Mesenteric fat pad (tissue), 1 donor: ENCODE measurements around the gene GPATCH3. TPM values are rescaled to one million over a fixed set of nuclear protein-coding genes. Genes with fewer than 3 reads are reported as not detected.
"Not testable (repeated sequence)": the region's sequence is repeated elsewhere in the genome, so short reads cannot be mapped to it uniquely, and the experiment has no call there.

Source experiments
- DNase-seq: peaks from one replicate; pipeline ENCODE4 v3.0.0-alpha.2; 2020; ENCODE audit warnings: low spot score
- long read RNA-seq: library from polyadenylated mRNA; unstranded; transcript quantifications from one replicate; pipeline ENCODE4 v2.0.0, GENCODE V29; 2020
- total RNA-seq: library from RNA; stranded (reverse); fragmentation: NEBNext Ultra II Directional; extraction: Animal tissue kit (Norgen Biotek cat#: 25700); gene quantifications from one replicate; pipeline ENCODE4 v1.2.1, GENCODE V29; 2021
- donor health status: DM: yes; HTN: yes; CAD: no.

GPATCH3 gene, protein sequence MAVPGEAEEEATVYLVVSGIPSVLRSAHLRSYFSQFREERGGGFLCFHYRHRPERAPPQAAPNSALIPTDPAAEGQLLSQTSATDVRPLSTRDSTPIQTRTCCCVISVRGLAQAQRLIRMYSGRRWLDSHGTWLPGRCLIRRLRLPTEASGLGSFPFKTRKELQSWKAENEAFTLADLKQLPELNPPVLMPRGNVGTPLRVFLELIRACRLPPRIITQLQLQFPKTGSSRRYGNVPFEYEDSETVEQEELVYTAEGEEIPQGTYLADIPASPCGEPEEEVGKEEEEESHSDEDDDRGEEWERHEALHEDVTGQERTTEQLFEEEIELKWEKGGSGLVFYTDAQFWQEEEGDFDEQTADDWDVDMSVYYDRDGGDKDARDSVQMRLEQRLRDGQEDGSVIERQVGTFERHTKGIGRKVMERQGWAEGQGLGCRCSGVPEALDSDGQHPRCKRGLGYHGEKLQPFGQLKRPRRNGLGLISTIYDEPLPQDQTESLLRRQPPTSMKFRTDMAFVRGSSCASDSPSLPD
- total RNA-seq = 13.0 TPM
- long read RNA-seq, transcript GPATCH3-201 (7 exons, 2,123 nt) = major isoform, 49 of 58 reads
- long read RNA-seq, partial matches to known transcripts = 3 of 58 reads
- long read RNA-seq, other reads (novel, unspliced or antisense) = 6 of 58 reads

DNA sequence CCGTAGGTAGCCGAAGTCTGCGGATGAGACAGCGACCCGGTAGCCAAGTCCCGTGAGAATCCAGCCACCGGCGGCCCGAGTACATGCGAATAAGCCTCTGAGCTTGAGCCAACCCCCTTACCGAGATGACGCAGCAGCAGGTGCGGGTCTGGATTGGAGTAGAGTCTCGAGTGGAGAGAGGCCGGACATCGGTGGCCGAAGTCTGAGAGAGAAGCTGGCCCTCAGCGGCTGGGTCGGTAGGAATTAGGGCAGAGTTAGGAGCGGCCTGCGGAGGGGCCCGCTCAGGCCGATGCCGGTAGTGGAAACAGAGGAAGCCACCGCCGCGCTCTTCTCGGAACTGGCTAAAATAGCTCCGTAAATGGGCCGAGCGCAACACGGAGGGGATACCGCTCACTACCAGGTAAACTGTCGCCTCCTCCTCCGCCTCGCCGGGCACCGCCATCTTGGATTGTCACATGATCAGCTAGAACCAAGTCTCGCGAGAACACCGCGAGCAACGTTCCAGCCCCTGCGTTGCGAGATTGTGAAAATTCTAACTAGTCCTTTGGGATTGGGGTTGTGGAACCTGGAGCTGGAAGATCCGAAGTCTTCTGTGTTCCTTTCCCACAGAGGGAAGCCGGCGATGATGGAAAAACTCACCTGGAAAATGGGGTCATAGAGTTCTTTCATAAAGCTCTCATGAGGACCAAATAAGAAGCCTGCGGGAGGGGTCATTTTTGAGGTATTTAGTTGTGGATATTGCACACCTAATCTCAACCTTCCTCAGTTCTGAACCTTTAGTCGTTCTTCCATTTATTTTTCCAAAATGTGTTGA, at the start of gene GPATCH3:
Gene GPATCH3 (minus strand): TSS at position 467 of the 814 bp plus-strand sequence. CDS start 25 bp downstream, at position 442.
- peak; percentile 96 for DNase-seq

DNA sequence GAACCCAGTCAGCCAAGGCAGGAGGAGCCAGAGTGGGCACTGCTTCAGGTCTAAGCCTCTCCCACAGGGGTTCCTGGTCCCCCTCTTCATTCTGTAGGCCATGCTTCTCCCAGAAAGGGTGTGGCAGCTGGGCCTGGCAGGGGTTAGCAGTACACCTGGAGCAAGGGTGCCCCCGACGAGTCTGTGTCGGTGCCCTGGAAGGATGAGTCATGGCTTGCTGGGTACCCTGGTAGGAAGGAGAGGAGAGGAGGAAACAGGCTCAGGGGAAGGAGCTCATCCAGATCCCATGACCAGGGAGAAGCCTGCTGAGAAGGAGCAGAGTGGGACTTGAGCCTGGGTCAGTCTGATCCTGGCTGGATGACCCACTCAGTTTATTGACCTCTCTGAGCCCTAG, 49.7 kb upstream of the GPATCH3 start:
- no peak for DNase-seq

DNA sequence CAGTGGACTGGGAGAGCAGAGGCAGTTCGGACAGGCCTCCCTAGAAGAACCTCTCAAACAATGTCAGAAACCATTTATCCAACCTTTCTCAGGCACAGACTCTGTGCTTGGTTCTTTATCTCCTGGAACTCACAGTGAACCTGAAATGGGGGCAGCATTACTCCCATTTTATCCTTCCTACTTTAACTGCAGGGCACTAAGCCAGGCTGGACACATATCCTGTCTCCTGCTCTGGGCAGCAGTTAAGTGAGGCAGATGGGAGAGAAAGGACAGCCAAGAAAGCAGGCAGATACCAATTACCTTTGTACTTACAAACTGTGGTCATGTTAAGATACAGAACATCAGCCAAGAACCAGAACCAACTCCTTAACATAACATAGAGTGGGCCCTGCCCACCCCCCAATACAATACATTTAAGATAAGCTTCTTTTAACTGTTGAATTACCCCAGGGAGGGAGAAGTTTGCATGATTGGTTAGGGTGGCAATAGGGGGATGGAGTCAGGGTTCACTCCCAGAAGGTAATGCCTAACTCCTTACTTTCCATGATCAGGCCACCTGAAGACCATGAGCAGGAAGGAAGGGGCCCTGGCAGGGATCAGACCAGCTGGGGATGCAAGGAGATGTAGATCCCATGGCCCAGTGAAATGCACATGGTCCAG, 49.1 kb upstream of the GPATCH3 start:
- DNase-seq = no peak

DNA sequence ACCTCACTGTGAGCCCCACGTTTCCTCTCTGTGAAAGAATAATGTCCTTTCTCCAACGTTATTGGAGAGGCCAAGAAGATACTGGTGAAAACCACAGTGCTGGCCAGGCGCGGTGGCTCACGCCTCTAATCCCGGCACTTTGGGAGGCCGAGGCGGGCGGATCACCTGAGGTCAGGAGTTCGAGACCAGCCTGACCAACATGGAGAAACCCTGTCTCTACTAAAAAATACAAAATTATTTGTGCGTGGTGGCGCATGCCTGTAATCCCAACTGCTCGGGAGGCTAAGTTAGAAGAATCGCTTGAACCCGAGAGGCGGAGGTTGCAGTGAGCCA, 48.4 kb upstream of the GPATCH3 start:
- DNase-seq = not testable (repeated sequence)

DNA sequence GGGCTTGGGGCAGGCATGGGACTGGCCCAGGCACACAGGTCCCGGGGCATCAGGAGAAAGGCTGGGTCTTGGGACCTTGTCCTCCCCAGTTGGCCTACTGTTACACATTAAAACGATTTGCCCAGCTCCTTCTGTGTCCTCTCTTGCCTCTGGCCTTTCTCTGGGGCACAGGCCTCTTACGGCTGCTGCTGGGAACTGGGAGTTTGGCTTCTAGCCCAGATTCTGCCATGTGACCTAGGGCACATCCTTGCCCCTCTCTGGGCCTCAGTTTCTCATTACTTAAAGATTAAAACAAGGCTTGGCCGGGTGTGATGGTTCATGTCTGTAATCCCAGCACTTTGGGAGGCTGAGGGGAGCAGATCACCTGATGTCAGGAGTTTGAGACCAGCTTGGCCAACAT, 46.0 kb upstream of the GPATCH3 start:
- DNase-seq = no peak

DNA sequence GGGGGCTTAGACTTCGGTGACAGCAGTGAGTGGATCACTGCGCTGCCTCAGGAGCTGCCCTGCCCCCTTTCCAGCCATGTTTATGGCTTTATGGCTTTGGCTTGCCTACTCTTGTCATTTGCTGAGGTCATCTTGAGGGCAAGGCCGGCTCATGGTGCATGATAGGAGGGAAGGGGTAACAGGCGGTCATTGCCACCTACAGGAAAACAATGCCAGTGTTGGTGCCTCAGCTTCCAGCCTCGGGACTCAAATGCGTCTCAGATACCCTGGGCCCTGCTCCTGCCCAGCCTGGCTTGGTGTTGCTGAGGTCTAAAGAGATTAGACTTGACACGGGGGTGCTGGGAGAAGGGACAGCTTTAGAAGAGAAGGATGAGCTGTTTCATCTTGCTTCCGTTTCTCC, 45.5 kb upstream of the GPATCH3 start:
- DNase-seq = no peak

DNA sequence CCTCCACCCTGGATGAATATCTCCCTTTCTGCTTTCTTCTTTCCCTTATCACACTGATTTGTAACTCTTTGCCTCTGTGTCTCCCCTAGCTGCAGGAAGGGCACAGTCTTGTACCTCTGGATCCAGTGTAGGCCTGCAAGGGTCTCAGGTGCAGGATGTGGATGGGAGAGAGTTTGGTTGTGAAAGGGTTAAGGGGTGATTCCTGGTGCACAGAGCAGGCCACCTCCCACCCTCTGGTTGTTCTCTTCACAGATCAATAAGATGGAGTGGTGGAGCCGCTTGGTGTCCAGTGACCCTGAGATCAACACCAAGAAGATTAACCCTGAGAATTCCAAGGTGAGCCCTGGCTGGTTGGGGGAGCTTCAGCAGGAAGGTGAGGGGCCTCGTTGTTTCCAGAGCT, 44.9 kb upstream of the GPATCH3 start:
- no peak for DNase-seq

DNA sequence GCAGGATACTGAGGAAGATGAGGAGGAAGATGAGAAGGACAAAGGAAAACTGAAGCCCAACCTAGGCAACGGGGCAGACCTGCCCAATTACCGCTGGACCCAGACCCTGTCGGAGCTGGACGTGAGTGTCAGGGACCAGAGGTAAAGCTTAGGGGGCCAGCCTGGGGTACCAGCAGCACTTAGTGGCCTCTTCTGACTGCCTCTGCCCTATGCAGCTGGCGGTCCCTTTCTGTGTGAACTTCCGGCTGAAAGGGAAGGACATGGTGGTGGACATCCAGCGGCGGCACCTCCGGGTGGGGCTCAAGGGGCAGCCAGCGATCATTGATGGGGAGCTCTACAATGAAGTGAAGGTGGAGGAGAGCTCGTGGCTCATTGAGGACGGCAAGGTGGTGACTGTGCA, 42.4 kb upstream of the GPATCH3 start:
- DNase-seq = no peak

DNA sequence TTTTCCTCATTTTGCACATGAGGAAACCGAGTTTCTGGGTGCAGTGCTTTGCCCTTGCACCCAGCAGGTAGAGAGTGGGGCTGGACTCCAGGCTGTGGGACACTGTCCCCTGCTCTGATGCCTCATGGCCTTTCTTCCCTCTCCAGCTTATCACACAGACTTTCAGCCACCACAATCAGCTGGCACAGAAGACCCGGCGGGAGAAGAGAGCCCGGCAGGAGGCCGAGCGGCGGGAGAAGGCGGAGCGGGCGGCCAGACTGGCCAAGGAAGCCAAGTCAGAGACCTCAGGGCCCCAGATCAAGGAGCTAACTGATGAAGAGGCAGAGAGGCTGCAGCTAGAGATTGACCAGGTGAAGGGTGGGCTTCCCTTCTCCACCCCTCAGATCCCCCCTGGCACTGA, 41.0 kb upstream of the GPATCH3 start:
- no peak for DNase-seq

DNA sequence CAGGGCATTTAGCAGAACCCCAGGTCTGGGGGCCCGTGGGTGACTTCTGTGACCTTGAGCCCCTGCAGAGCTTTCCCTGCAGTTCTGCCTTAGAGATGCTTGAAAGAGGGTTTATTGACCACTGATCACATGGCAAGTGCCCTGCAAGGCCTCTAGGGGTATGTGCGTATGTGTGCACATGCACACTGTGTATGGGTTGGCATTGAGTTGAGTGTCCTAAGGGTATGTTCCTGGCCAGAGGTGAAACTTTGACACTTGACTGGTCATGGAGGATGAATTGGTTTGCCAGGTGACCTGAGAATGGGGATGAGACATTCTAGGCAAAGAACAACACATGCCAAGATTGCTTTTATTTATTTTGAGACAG, 38.4 kb upstream of the GPATCH3 start:
- DNase-seq = no peak

DNA sequence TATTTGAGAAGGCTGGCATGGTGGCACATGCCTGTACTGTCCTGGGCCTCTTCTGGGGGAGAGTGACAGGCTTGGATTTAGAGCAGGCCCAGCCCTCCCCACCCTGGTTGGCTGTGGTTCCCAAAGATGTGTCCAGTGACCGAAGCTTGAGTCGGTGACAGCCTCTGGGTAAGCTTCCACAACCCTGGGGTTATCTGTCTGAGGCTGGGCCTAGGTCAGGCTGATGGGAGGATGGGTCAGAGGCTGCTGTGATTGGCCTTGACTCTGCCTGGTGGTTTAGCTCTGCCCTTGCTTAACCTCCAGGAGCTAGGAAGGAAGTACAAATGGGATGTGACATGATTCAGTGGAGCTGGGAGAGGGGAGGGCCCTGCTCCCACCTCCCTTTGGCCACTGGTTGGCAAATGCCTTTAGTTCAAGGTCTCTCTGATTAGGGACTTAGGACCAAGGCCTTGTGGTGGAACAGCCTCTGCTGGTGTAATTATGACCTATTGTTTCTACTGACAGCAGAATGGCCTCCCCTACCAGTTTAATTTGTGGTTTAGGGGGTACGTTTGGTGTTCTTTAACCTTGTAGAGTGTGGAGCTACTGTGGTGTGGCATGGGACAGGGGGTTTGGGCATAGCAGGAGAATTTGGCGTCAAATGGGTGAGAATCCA, 37.9 kb upstream of the GPATCH3 start:
- DNase-seq = no peak

DNA sequence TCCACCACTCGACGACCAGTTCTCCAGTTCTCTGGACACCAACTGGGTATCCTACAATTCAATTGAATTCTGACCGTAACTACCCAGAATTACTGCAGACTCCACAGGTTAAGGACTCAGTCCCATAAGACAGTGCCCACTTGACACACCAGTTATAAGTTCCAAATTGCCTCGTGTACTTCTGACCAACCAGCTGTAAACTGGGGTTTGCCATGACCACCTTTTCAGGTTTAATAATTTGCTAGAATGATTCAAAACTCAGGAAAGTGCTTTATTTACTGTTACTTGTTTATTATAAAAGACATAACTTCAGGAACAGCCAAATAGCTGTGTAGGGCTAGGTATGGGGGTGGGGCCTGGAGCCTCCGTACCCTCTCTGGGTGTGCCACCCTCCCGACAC, 36.6 kb upstream of the GPATCH3 start:
- DNase-seq = no peak

DNA sequence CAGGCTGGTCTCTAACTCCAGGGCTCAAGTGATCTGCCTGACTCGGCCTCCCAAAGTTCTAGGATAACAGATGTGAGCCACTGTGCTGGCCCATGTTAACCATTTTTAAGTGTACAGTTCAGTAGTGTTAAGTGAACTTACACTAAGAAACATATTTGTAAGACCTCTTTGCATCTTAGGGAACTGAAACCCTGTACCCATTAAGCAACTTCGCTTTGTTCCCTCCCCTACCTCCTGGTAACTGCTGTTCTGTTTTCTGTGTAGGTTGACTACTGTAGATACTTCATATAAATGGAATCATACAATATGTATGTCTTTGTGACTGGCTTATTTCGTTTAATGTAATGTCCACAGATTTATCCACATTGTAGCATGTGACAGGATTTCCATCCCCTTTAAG, 32.3 kb upstream of the GPATCH3 start:
- DNase-seq = no peak

DNA sequence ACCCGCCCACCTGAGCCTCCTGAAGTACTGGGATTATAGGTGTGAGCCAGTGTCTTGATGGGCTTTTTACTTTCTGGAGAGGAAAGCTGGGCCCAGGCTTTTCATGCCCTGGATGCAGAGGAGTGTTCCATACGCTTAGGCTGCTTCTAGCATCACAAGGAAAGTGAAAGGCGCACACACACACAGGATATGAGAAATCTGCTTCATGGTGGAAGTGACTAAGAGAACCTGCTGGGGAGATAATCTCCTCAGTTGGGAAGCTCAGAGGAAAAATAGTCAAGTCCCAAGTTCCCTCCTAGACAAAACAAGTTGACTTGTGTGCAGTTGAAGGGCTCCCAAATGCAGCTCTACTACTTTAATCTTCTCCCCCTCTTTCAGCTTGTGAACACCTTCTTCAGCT, 23.4 kb upstream of the GPATCH3 start:
- no peak for DNase-seq

DNA sequence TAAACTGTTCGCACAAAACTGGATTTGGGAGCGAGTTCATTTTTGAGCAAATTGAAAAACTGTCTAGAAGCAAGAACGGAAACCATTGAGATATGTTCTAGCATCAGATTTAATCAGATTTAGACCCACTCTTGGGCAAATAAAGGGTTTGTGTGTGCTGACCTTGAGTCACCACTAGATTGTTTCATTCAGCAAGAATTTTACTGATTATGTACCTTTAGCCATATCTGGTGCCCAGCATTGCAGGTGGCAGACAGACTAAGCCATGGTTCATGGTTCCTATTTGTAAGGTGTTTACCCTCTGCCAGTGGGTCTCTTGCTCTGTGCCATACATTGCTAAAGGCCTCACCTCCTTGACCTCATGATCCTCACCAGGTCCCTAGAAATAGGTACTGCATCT, 22.6 kb upstream of the GPATCH3 start:
- DNase-seq = no peak

DNA sequence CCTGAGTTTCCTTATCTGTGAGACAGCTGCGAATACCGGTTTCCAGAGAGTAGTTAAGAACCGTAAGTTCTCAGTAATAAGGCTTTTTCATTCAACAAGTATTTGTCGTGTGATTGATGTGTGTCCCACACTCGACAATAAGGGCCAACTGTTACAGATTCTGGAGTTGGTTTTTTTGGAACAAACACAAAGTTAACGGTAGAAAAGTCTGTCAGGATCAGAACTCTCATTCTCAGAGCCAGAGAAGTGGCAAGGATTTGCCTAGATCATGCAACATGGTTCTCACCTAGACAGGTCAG, 22.1 kb upstream of the GPATCH3 start:
- no peak for DNase-seq

DNA sequence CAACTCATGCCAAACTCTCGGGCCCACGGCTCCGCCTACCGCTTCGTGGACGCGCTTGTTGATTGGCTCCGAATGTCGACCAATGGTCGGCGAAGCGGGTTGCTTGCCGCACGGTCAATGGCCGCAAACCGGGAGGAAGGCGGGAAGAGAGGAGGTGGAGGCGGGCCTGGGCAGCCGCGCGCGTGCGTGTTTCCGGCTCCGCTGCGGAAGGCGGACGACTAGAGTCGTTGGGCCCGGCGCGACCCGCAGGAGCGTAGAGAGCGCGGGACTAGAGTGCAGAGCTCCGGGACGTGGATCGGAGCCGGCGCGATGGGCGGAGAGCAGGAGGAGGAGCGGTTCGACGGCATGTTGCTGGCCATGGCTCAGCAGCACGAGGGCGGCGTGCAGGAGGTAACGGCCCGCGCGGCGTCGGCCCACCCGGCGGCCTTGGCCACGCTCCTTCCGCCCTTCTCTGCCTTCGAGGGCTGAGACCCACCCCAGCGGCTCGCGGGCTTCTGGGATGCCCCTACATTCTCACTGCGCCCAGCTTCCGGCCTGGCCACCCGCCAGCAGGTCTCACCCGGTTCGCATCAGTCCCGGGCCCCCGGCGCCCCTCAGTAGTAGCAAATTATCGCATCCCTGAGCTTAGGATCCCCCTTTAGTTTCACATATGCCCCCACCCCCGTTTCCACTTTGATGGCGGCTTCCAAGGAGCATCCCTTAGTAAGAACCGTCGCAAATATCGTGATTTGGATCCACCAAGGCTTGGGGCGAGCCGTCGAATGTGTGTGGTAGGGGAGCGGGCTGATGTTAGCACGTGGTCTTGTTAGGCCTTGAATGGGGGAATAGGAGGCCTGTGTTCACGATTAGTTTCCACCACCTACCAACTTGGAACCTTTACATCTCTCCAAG, 21.5 kb upstream of the GPATCH3 start, which contains the start of gene NUDC:
Gene NUDC (plus strand): TSS at position 204 of the 891 bp plus-strand sequence. CDS start 106 bp downstream, at position 310.
- DNase-seq = peak; percentile 99

DNA sequence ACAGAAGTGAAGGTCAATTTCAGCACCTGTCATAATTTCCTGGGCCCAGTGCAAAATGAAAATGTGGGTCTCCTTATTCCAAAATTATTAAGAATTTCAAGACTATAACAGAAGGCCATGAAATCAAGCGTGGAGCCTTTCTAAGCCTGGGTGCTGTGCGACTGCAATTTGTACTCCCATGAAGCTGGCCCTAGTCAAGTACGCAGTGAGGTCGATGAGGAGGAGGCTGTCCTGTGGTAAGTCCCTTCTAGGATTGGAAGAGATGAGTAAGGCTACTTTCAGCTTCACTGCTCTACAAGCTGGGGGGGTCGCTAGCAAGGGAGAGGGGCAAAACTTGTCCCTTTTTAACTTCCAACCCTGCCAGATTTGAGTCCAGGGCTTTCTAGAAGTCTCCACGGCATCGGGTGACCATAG, 20.9 kb upstream of the GPATCH3 start:
- no peak for DNase-seq

DNA sequence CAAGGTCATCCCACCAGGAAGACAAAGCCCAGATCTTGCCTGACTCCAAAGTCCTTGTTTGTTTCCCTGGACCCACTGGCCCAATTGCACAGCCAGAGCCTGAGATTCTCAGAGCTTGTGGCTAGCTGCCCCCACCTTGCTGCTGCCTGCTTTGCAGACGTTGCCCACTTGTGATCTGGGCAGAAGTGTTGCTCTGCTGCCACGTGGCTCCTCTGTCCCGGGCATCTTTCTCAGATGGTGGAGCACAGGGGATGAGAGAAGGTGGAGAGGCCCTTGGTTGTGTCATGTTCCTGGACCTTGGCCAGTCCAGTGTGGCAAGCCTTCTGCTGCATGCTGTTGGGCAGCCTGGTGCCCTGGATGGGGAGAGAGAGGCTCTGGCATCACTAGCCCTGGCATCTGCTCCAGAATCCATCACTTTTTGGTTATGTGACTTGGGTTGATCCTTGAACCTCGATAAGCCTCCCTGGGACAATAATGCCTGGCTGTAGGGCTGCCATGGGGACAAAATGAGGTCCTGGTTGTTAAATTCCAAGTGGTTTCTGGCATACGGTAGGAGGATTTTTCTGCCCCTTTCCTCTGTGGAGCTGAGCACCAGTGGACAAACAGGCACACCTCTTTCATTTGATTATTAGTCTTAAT, 15.1 kb upstream of the GPATCH3 start:
- no peak for DNase-seq
